Middle frontal gyrus (tissue), 1 donor: Measurements from ENCODE around the gene CALB2.

Source experiments
- DNase-seq: peaks from one replicate; pipeline ENCODE4 v3.0.0-alpha.2; 2015; ENCODE audit warnings: low spot score; ENCODE audit errors: extremely low spot score

The CALB2 gene

DNA sequence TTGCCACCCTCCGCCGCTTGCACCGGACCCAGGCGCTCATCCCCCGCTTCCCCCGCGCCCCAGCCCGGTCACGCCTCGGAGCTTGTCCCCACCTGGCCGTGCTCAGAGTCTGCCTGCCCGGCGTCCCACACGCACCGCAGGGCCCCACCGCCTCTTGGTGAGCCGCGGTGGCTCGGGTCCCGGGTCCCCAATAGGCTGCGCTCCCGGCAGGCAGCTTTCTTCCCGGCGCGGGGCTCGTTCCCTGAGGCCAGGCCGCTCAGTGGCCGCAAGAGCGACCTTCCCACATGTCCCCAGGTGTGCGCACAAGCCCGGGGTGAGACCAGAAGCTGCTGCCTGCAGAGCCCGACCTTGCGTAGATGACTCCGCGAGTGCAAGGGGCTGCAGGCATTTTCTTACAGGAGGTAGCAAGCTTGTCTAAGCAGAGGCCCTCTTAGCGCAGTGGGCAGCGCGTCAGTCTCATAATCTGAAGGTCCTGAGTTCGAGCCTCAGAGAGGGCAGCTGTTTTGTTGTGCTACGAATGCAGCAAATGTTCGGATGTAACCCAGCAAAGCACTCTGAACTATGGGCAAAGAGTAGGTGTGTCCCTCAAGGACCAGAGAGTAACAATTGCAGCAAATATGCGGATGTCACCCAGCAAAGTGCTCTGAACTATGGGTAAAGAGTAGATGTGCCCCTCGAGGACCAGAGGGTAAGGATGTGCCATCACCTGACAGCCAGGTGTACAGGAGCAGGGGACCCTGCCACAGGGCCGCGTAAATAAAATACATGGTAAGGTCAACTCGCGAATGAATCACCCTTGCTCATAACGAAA lies 67.8 kb downstream of the CALB2 start:
- no peak for DNase-seq

DNA sequence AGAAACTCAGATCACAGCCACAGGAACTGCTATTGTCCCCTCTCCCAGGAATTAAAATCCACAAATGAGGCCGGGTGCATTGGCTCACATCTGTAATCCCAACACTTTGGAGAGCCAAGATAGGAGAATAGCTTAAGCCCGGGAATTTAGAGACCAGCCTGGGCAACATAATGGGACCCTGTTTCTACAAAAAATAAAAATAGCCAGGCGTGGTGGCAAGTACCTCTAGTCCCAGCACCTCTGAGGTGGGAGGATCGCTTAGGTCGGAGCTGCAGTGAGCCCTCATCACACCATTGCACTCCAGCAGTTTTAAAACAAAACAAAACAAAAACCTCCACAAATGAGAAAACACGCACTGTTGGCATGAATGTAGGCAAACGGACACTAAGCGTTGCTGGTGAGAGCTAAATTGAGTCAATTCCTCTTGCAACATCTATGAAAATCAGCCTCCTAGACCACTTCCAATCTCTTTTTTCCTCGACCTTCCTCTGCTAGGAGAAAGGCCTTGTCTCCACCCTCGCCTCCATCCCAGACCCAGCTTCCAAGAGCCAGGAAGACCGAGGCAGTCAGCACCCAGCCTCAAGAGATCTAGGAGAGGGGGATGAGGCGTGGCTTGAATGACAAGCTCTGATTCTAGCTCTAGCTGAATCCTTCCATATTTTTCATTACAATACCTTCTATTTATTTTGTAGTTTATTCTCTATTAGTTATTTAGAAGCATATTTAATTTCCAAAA lies 68.5 kb downstream of the CALB2 start:
- DNase-seq, result no peak

DNA sequence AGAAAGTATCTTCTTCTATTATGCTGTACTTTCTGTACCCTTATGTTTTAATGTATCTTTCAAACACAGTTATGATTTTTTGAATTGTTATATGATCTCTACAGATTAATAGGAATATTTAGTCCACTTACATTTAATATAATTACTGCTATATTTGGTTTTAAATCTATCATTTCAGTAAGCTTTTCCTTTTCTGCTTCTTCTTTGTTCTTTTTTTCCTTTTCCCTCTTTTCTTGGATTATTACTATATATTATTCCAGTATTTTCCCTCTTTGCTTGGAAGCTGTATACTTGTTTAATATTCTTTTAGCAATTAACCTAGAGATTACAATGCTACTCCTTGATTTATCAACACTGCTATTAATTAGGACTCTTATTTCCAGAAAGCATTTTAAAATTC lies 69.9 kb downstream of the CALB2 start:
- DNase-seq, result no peak

DNA sequence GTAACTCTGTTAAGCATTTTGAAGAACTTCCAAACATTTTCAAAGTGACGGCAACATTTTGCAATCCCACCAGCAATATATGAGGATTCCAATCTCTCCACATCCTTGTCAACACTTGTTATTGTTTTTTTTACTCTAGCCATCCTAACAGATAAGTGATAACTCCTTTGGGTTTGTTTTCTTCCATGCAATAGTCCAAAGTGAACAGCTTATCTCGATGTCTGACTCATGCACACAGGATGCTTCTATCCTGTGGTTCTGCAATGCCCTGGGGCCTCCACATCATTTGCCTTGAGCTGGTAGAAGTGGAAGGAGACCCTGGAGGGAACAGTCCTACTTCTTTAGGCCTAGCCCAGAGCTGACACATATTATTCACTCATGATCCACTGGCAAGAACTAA lies 70.4 kb downstream of the CALB2 start:
- no peak for DNase-seq

DNA sequence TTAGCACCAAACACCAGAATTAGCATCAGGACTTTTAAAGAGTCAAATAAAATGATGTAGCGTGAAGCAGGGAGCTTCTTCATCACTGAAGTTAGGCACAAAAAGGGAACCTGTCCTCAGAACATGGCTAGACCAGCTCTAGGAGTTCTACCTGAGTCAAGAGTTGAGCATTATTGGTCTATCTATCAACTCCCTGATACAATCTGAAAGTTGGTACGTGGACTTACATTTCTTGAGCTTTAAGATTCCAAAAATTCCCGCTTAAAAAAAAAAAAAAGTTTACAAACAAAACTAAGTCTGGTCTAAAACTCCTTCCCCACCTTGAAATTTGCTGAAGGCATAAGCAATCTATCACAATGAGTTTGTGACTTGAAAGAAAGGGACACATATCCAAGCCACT lies 71.1 kb downstream of the CALB2 start:
- DNase-seq, result no peak

DNA sequence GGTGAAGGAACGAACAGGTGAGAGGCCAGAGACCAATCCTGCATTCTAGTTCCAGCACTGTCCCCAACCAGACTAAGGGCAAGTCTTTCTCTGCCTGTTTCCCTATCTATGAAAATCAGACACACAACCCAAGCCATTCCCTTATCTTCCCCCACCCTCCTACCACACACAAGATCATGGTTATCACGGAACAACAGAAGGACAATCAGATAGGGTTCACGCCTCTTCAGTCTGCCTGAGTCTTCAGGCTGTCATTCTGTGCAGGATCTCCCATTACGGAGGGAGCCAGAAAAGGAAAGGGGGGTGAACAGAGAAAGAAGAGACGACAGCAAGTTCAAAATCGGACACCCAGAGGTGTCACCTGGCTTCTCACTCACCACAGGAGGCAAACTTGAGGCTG lies 72.2 kb downstream of the CALB2 start:
- DNase-seq, result no peak

DNA sequence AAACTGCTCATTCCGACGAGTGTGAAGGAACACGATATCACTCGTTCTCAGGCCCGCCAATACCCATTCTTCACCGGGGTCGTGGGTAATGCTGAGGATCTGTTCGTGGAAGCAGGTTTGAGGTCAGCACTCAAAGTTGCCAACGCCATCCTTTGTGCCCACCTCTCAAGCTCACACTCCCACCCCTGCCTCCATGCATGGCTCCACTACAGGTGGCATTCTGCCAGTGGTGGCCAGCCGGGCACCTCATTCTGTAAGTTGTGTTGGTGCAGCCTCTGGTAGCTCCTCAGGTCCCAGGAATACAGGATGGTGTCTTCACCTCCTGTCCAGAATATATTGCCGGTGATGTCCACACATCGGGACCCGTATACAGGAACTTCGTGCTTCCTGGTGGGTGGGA lies 72.7 kb downstream of the CALB2 start:
- no peak for DNase-seq

DNA sequence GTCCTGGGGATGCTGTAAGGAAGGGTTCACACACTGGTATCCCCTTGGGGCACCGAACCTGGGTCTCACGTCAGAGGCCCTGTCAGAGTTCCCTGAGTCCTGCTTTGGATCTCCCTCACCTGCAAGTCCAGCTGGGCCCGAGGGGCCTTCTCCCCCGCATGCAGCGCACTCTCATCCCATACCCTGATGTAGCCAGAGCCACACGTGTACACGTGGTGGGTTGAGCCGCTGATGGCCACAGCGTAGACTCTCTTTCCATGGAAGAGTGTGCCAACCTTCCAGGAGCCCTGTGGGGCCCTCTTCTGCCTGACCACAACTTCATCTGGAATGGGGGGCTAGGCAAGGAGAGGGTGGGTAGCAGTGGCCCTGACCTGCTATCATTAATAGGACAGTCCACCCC lies 73.5 kb downstream of the CALB2 start:
- DNase-seq, result no peak

DNA sequence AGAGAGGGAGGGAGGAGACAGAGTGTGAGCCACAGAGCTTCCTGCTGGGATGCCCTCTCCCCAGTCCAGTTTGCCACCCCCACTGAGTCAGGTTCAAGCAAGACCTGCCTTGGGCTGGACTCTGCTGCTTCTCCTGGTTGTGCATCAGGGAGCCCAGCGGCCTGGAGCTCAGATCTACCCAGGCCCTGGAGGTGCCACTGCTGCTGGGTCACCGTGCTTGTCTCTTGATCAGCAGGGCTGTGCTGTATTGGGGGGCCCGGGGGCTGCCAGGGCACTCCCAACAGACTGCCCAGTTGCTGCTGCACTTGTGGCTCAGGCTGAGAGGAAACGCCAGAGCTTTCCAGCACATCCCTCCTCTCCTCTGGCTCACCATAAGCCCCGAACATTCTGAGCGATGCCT lies 74.4 kb downstream of the CALB2 start:
- no peak for DNase-seq

DNA sequence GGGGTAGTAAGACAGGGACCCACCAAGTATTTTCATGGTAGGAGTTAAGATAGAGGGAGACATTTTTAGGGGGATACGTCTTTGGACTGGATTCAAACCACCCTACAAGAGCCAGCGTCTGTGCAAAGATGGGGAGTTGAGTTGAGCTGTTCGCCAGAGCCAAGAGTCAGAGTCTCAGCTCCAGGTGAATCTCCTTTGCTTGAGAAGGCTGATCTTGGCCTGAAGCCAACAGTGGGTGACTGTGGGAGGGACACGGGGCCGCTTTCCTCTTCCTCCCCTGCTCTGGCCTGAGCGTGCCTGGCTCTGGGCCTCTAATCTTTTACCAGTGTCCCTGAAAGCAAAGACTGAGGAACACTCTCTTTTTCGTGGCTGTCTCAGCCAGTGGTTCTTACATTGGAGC lies 78.0 kb downstream of the CALB2 start:
- no peak for DNase-seq

DNA sequence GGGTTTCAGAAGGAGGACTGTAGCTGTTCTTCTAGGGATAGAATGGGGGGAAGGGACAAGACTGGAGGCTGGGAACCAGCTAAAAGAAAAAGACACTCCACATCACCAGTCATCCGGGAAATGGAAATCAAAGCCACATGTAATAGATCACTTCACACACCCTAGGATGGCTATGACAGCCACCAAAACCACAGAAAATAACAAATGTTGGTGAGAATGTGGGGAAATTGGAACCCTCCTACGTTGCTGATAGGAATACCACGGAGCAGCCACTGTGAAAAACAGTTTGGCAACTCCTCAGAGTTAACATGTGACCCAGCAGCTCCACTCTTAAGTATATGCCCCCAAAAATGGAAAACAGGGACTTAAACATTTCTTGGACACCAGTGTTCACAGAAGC lies 81.0 kb downstream of the CALB2 start:
- DNase-seq, result no peak
